Astrocyte (in vitro differentiated cells and primary cell): ENCODE results near the gene TPM2. TPM values are rescaled to one million over a fixed set of nuclear protein-coding genes. Genes with fewer than 3 reads are reported as not detected.

Experiments used
- DNase-seq: peaks from one replicate; pipeline ENCODE4 v3.0.0-alpha.2; 2010; ENCODE audit warnings: low read depth
- FAIRE-seq: peaks from 2 replicates; lab custom pipeline; 2011; peaks lifted over from hg19 to GRCh38; lab: Jason Lieb, UNC
- H2AFZ ChIP-seq: 2 replicates; pipeline ENCODE4 v1.6.0; 2012; ENCODE audit warnings: low read depth, low read length, inconsistent platforms
- H3K27ac ChIP-seq: 2 replicates; pipeline ENCODE4 v1.5.1; 2011; ENCODE audit warnings: low read depth, low read length, inconsistent platforms
- H3K27me3 ChIP-seq: 2 replicates; pipeline ENCODE4 v1.6.0; 2011; ENCODE audit warnings: low read length, inconsistent platforms; ENCODE audit not compliant: insufficient read depth
- H3K36me3 ChIP-seq: 2 replicates; pipeline ENCODE4 v1.5.1; 2011; ENCODE audit warnings: low read length, inconsistent platforms; ENCODE audit not compliant: insufficient read depth
- H3K4me1 ChIP-seq: 2 replicates; pipeline ENCODE4 v1.5.1; 2011; ENCODE audit warnings: low read length, inconsistent platforms; ENCODE audit not compliant: insufficient read depth
- H3K4me2 ChIP-seq: 2 replicates; pipeline ENCODE4 v1.6.0; 2012; ENCODE audit warnings: low read length, inconsistent platforms
- H3K4me3 ChIP-seq: 2 replicates; pipeline ENCODE4 v1.5.1; 2011; ENCODE audit warnings: low read depth, mild to moderate bottlenecking, low read length, inconsistent platforms; ENCODE audit not compliant: insufficient read depth
- H3K79me2 ChIP-seq: 2 replicates; pipeline ENCODE4 v1.6.0; 2012; ENCODE audit warnings: mild to moderate bottlenecking, low read length, inconsistent platforms; ENCODE audit not compliant: insufficient read depth
- H3K9ac ChIP-seq: 2 replicates; pipeline ENCODE4 v1.6.0; 2012; ENCODE audit warnings: mild to moderate bottlenecking, low read length, inconsistent platforms
- H3K9me3 ChIP-seq: 2 replicates; pipeline ENCODE4 v1.5.1; 2012; ENCODE audit warnings: low read depth, mild to moderate bottlenecking, low read length, inconsistent platforms; ENCODE audit not compliant: insufficient read depth
- H4K20me1 ChIP-seq: 2 replicates; pipeline ENCODE4 v1.6.0; 2012; ENCODE audit warnings: low read length, inconsistent platforms; ENCODE audit not compliant: insufficient read depth
- H3K27ac Mint-ChIP-seq: one replicate; pipeline ENCODE4 v1.8.0; 2021; ENCODE audit warnings: mild to moderate bottlenecking, mixed read lengths; ENCODE audit not compliant: unreplicated experiment
- H3K27me3 Mint-ChIP-seq: one replicate; pipeline ENCODE4 v1.8.0; 2021; ENCODE audit warnings: low read depth, mixed read lengths; ENCODE audit not compliant: unreplicated experiment
- H3K36me3 Mint-ChIP-seq: one replicate; pipeline ENCODE4 v1.8.0; 2021; ENCODE audit warnings: low read depth, mixed read lengths; ENCODE audit not compliant: unreplicated experiment
- H3K4me1 Mint-ChIP-seq: one replicate; pipeline ENCODE4 v1.8.0; 2021; ENCODE audit warnings: low read depth, mixed read lengths; ENCODE audit not compliant: unreplicated experiment
- H3K4me3 Mint-ChIP-seq: one replicate; pipeline ENCODE4 v1.8.0; 2021; ENCODE audit warnings: mild to moderate bottlenecking, moderate library complexity, mixed read lengths; ENCODE audit not compliant: unreplicated experiment
- H3K9me3 Mint-ChIP-seq: one replicate; pipeline ENCODE4 v1.8.0; 2021; ENCODE audit warnings: mild to moderate bottlenecking, mixed read lengths; ENCODE audit not compliant: unreplicated experiment
- EZH2 ChIP-seq: IDR thresholded peaks from 2 replicates; pipeline ENCODE4 v1.6.1; 2012; ENCODE audit warnings: mild to moderate bottlenecking, low read length, inconsistent platforms; ENCODE audit not compliant: insufficient read depth
- total RNA-seq: library from RNA; stranded (reverse); gene quantifications from 2 replicates; pipeline ENCODE4 v1.2.1, GENCODE V29; 2021
- TF ChIP-seq, protein P1 (sequence below): IDR thresholded peaks from 2 replicates; pipeline ENCODE4 v1.5.1; 2011; ENCODE audit warnings: low read depth, mild to moderate bottlenecking, inconsistent platforms, low read length, moderate library complexity; ENCODE audit not compliant: insufficient read depth

Gene TPM2
- total RNA-seq, 1 donor from 2014 or later = 2,001 TPM

DNA sequence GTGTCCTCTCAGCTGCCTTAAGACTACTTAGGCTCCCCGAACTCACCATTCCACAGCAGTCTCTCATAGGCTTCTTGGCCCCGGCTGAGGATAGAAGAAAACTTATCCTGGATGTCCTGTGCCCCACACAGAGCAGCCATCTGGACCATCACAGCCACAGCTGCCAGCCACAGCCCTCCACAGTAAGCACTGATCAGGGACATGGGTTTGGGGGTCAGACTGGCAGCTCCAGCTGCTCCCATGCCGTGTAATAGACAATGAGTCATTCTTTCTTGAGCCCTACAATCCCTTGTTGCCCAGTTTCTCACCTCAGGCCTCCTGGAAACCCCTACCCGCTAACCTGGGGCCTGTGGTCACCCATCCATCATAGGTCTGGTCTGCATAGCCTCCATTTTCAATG, 48.5 kb upstream of the TPM2 start:
- Histone ChIP-seq H3K9ac (peak overlapping the region; percentile 12), H4K20me1 (peaks cover 77% of the 10 kb centered on the region), H3K4me2 (no peak overlapping the region), H3K4me1 (peaks cover 18% of the 10 kb centered on the region), H3K4me3 (no peak overlapping the region), H3K9me3 (no peaks in the 10 kb centered on the region), H3K27me3 (no peaks in the 10 kb centered on the region), H3K27ac (no peak overlapping the region), H3K36me3 (peaks cover 62% of the 10 kb centered on the region), H3K79me2 (peaks cover 37% of the 10 kb centered on the region), H2AFZ (no peak overlapping the region)
- TF ChIP-seq, protein P1, sequence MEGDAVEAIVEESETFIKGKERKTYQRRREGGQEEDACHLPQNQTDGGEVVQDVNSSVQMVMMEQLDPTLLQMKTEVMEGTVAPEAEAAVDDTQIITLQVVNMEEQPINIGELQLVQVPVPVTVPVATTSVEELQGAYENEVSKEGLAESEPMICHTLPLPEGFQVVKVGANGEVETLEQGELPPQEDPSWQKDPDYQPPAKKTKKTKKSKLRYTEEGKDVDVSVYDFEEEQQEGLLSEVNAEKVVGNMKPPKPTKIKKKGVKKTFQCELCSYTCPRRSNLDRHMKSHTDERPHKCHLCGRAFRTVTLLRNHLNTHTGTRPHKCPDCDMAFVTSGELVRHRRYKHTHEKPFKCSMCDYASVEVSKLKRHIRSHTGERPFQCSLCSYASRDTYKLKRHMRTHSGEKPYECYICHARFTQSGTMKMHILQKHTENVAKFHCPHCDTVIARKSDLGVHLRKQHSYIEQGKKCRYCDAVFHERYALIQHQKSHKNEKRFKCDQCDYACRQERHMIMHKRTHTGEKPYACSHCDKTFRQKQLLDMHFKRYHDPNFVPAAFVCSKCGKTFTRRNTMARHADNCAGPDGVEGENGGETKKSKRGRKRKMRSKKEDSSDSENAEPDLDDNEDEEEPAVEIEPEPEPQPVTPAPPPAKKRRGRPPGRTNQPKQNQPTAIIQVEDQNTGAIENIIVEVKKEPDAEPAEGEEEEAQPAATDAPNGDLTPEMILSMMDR = no peak
- no peak for TF ChIP-seq EZH2
- Mint-ChIP-seq H3K4me1 (peaks cover 28% of the 10 kb centered on the region), H3K36me3 (peaks cover 41% of the 10 kb centered on the region), H3K9me3 (no peaks in the 10 kb centered on the region), H3K4me3 (peak overlapping the region; percentile 34), H3K27me3 (no peaks in the 10 kb centered on the region), H3K27ac (no peak overlapping the region)
- DNase-seq (no peak), FAIRE-seq (no peak)

DNA sequence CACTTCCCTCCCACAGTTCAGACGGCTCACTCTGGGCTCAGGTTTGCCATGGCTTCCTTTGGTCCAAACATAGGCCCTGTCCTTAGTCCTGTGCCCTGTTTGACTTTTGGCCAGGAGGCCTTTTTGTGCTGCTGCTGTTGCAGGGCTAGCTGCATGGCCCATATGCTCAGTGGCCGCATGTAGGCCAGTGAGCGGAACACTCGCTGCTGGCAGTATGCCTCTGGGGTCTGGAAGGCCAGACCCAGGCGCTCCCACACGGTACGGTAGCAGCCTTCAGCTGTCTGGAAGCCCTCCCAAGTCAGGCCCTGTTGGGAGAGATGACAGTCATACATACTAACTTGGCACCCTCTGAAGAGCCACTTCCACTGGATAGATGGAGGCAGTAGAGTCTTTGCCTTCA, 47.4 kb upstream of the TPM2 start:
- H3K4me2 ChIP-seq = no peak overlapping the region
- no peak overlapping the region for H3K4me3 ChIP-seq
- no peak for TF ChIP-seq EZH2
- TF ChIP-seq, protein P1 = no peak
- no peak overlapping the region for H3K9ac ChIP-seq
- no peaks in the 10 kb centered on the region for H3K9me3 ChIP-seq
- FAIRE-seq (no peak), DNase-seq (no peak)
- peaks cover 41% of the 10 kb centered on the region for H3K79me2 ChIP-seq
- H3K27me3 Mint-ChIP-seq = no peaks in the 10 kb centered on the region
- no peak overlapping the region for H3K27ac ChIP-seq
- H3K27ac Mint-ChIP-seq = peak overlapping the region; percentile 72
- peaks cover 36% of the 10 kb centered on the region for H3K36me3 Mint-ChIP-seq
- peaks cover 52% of the 10 kb centered on the region for H3K36me3 ChIP-seq
- peaks cover 18% of the 10 kb centered on the region for H3K4me1 ChIP-seq
- no peak overlapping the region for H3K4me3 Mint-ChIP-seq
- H4K20me1 ChIP-seq = peaks cover 74% of the 10 kb centered on the region
- H3K27me3 ChIP-seq = no peaks in the 10 kb centered on the region
- no peak overlapping the region for H2AFZ ChIP-seq
- H3K9me3 Mint-ChIP-seq = no peaks in the 10 kb centered on the region
- peaks cover 28% of the 10 kb centered on the region for H3K4me1 Mint-ChIP-seq

DNA sequence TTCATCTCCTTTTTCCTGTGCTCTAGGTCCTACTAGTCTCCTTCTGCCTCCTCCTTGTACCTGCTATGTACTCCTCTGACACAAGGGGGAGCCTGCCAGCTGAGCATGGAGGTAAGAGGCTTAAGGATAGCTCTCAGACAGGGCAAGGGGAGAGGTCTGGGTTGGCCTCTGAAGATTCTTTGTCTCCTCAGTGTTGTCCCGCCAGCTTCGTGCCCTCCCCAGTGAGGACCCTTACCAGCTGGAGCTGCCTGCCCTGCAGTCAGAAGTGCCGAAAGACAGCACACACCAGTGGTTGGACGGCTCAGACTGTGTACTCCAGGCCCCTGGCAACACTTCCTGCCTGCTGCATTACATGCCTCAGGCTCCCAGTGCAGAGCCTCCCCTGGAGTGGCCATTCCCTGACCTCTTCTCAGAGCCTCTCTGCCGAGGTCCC, 46.5 kb upstream of the TPM2 start:
- no peaks in the 10 kb centered on the region for H3K9me3 Mint-ChIP-seq
- H4K20me1 ChIP-seq = peaks cover 68% of the 10 kb centered on the region
- peaks cover 18% of the 10 kb centered on the region for H3K4me1 ChIP-seq
- peaks cover 51% of the 10 kb centered on the region for H3K36me3 ChIP-seq
- peak overlapping the region; percentile 26 for H3K27ac Mint-ChIP-seq
- no peaks in the 10 kb centered on the region for H3K27me3 ChIP-seq
- H3K4me1 Mint-ChIP-seq = peaks cover 28% of the 10 kb centered on the region
- H3K27ac ChIP-seq = no peak overlapping the region
- no peak for TF ChIP-seq EZH2
- TF ChIP-seq, protein P1 = peak; percentile 75
- peaks cover 43% of the 10 kb centered on the region for H3K79me2 ChIP-seq
- no peak overlapping the region for H3K4me2 ChIP-seq
- H3K27me3 Mint-ChIP-seq = no peaks in the 10 kb centered on the region
- no peak overlapping the region for H3K9ac ChIP-seq
- peaks cover 32% of the 10 kb centered on the region for H3K36me3 Mint-ChIP-seq
- no peaks in the 10 kb centered on the region for H3K9me3 ChIP-seq
- no peak overlapping the region for H3K4me3 ChIP-seq
- DNase-seq (peak; percentile 47), FAIRE-seq (no peak)
- H2AFZ ChIP-seq = no peak overlapping the region
- H3K4me3 Mint-ChIP-seq = no peak overlapping the region
